K562 (cell line): ENCODE results near the gene PSAT1.

ENCODE experiments used
- BRCA1 ChIP-seq, 2 experiments: fragments of 450-650 bp in 1 of 2; sonication (generic) in 1 of 2; formaldehyde crosslinking in 1 of 2; IDR thresholded peaks; 2 replicates each; pipeline versions ENCODE4 v1.5.0 to v1.6.1; 2017 to 2020; ENCODE audit warnings: mild to moderate bottlenecking in 1 of 2, missing genetic modification reagents in 1 of 2
- CAMTA2 ChIP-seq: fragments of 250-450 bp; sonication (Bioruptor Pico); conservative IDR thresholded peaks from 2 replicates; pipeline ENCODE4 v1.5.1; 2022
- CREBBP ChIP-seq: IDR thresholded peaks from one replicate; pipeline ENCODE4 v1.6.1; 2012; ENCODE audit warnings: low read depth, mild to moderate bottlenecking, control low read depth, inconsistent platforms, low read length
- FOS ChIP-seq: IDR thresholded peaks from 3 replicates; pipeline ENCODE4 v1.6.1; 2011; ENCODE audit not compliant: insufficient read length; ENCODE audit errors: extremely low read depth
- FOXA1 ChIP-seq: fragments of 450-650 bp; IDR thresholded peaks from 2 replicates; pipeline ENCODE4 v1.6.1; 2016; ENCODE audit warnings: mild to moderate bottlenecking, borderline replicate concordance
- NFRKB ChIP-seq: fragments of 450-650 bp; IDR thresholded peaks from 2 replicates; pipeline ENCODE4 v1.6.1; 2016; ENCODE audit warnings: low read depth
- NFYB ChIP-seq: IDR thresholded peaks from 2 replicates; pipeline ENCODE4 v1.6.1; 2011; ENCODE audit warnings: mild to moderate bottlenecking, moderate library complexity; ENCODE audit not compliant: insufficient read length; ENCODE audit errors: extremely low read depth
- PHF8 ChIP-seq: fragments of 200-600 bp; sonication (generic); IDR thresholded peaks from 2 replicates; pipeline ENCODE4 v1.6.1; 2012; ENCODE audit warnings: mixed run types, mild to moderate bottlenecking, inconsistent platforms, low read length, moderate library complexity, borderline replicate concordance
- PRPF4 ChIP-seq: fragments of 200-400 bp; formaldehyde crosslinking; IDR thresholded peaks from one replicate; pipeline ENCODE4 v1.6.1; 2017; ENCODE audit warnings: low read length, low read depth, mild to moderate bottlenecking; ENCODE audit not compliant: insufficient read depth, poor library complexity, severe bottlenecking
- YY1 ChIP-seq, 3 experiments: IDR thresholded peaks; 2 replicates each; pipeline ENCODE4 v1.6.1; 2011; ENCODE audit warnings: low read length in 2 of 3, mild to moderate bottlenecking in 2 of 3, moderate library complexity in 2 of 3, borderline replicate concordance in 1 of 3, control low read depth in 1 of 3, low read depth in 1 of 3; ENCODE audit not compliant: insufficient read depth in 3 of 3, insufficient replicate concordance in 2 of 3, control insufficient read depth in 1 of 3, insufficient read length in 1 of 3; ENCODE audit errors: extremely low read depth in 1 of 3
- ZFPM2 ChIP-seq: fragments of 250-450 bp; sonication (Bioruptor Pico); IDR thresholded peaks from 2 replicates; pipeline ENCODE4 v1.5.1; 2022; ENCODE audit warnings: mild to moderate bottlenecking
- TF ChIP-seq, protein P1 (sequence below), 3 experiments: IDR thresholded peaks in 2 of 3; conservative IDR thresholded peaks in 1 of 3; 2 replicates each; pipeline ENCODE4 v1.5.1; 2011 to 2012; ENCODE audit warnings: low read length in 3 of 3, mild to moderate bottlenecking in 3 of 3, control low read depth in 2 of 3, improper control_type of control experiment in 1 of 3, inconsistent platforms in 1 of 3, low read depth in 1 of 3, mixed read lengths in 1 of 3, moderate library complexity in 1 of 3; ENCODE audit not compliant: insufficient read depth in 2 of 3
- TF ChIP-seq, protein P2 (sequence below): sonication (generic); formaldehyde crosslinking; IDR thresholded peaks from 2 replicates; pipeline ENCODE4 v1.8.1; 2022; ENCODE audit warnings: missing genetic modification reagents

DNA sequence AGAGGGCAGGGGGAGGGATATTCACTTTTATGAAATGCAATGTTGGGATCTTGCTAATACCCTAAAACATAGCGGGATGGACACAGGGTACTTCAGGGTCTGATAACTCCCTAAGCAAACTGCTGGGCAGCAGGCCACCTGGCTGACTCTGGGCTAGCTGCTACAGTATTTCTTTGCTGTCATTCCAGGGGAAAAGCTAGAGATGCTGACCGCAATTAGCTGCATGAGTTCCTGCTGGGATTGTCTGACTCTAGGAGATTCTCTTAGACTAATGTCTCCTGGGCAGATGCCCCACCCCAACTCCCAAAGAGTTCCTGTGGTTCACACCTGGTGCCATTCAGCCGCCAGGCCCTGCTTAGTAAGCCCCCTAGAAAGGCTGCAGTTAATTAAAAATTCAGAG is 69.9 kb downstream of the PSAT1 start:
- no peak for TF ChIP-seq NFRKB
- no peak for TF ChIP-seq FOS
- TF ChIP-seq BRCA1 (IDR thresholded peaks at IDR 0.05), result no peak
- no peak for TF ChIP-seq BRCA1 (CRISPR knock-in tag; IDR thresholded peaks at IDR 0.05)
- no peak for TF ChIP-seq FOXA1
- no peak for TF ChIP-seq ZFPM2 (CRISPR knock-in tag)
- no peak for TF ChIP-seq CREBBP
- TF ChIP-seq, protein P1, sequence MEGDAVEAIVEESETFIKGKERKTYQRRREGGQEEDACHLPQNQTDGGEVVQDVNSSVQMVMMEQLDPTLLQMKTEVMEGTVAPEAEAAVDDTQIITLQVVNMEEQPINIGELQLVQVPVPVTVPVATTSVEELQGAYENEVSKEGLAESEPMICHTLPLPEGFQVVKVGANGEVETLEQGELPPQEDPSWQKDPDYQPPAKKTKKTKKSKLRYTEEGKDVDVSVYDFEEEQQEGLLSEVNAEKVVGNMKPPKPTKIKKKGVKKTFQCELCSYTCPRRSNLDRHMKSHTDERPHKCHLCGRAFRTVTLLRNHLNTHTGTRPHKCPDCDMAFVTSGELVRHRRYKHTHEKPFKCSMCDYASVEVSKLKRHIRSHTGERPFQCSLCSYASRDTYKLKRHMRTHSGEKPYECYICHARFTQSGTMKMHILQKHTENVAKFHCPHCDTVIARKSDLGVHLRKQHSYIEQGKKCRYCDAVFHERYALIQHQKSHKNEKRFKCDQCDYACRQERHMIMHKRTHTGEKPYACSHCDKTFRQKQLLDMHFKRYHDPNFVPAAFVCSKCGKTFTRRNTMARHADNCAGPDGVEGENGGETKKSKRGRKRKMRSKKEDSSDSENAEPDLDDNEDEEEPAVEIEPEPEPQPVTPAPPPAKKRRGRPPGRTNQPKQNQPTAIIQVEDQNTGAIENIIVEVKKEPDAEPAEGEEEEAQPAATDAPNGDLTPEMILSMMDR (IDR thresholded peaks at IDR 0.05 in 2 of 3, conservative IDR thresholded peaks at IDR 0.05 in 1 of 3; ENCODE audit: insufficient read depth in 2 of 3, low read depth in 1 of 3, low read length in 3 of 3), result no peak
- no peak for TF ChIP-seq PHF8
- TF ChIP-seq YY1 (IDR thresholded peaks at IDR 0.05; ENCODE audit: borderline replicate concordance in 1 of 3, control insufficient read depth in 1 of 3, extremely low read depth in 1 of 3, insufficient read depth in 3 of 3, insufficient read length in 1 of 3, insufficient replicate concordance in 2 of 3, low read depth in 1 of 3, low read length in 2 of 3), result no peak
- no peak for TF ChIP-seq CAMTA2 (CRISPR knock-in tag)
- TF ChIP-seq, protein P2, sequence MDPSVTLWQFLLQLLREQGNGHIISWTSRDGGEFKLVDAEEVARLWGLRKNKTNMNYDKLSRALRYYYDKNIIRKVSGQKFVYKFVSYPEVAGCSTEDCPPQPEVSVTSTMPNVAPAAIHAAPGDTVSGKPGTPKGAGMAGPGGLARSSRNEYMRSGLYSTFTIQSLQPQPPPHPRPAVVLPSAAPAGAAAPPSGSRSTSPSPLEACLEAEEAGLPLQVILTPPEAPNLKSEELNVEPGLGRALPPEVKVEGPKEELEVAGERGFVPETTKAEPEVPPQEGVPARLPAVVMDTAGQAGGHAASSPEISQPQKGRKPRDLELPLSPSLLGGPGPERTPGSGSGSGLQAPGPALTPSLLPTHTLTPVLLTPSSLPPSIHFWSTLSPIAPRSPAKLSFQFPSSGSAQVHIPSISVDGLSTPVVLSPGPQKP, result no peak
- TF ChIP-seq PRPF4, result no peak
- no peak for TF ChIP-seq NFYB
